Measurements from ENCODE around the gene PLCB1.

Gene PLCB1

DNA sequence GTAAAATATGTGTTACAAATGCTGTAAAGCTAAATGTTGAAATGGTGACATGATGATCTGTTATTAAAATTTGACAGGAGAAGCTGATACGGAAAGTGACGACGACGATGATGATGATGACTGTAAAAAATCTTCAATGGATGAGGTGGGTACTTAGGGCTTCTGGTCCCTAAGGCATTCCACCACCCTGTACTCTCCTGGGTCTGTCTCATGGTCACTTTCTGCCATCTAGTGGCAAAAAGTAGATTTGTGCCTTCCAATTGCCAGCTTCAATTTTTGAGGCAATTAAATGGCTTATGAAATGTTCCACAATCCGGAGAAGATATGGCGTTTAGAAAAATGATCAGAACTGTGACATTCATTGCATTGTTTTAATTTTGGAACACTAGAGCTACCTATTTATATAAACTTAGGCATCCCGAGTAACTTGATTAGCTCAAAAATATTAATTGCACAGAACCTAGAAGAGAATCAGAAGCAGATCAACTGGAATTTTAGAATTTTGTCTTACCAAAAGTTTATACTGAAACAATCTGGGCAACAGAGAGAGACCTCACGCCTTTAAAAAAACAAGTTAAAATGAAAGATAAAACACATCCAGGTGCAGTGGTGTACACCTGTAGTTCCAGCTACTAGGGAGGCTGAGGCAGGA, 590.3 kb downstream of the PLCB1 start:
- DNase-seq (ENCODE audit: low spot score): peak; percentile 79

DNA sequence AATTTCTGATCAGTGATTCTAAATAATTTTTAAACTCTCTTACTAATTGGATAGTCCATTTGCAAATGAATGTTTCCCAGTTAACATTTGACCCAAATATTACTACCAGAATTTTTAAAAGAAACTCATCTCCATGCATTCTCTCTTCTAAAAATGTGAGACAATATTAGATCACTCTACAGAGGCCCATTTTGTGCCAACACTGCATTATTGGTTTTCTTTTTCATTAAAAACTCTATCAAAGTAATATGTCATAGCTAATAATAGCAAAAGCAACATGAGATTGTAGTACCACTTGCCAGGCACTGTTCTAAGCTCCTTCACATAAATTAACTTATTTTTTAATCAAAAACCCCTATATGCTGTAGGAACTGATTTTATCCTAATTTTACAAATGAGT, 591.2 kb downstream of the PLCB1 start:
- no peak for DNase-seq (ENCODE audit: low spot score)

DNA sequence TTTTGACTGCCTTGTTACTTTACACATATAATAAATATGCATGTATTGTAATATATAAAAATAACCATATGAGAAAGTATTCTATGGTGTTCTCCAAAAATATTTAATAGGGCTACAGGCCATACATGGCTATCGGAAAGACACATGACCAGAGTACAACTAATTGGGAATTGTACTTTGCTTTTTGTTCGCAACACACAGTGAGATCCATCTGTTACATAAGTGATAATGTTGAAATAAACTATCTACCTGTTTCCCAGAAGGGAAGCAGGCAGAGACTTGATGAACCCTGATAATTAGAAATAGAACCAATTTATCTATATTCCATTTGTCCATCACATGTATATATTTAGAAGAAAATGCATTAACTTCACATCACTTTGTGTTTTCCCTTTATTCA, 592.8 kb downstream of the PLCB1 start:
- no peak for DNase-seq (ENCODE audit: low spot score)

DNA sequence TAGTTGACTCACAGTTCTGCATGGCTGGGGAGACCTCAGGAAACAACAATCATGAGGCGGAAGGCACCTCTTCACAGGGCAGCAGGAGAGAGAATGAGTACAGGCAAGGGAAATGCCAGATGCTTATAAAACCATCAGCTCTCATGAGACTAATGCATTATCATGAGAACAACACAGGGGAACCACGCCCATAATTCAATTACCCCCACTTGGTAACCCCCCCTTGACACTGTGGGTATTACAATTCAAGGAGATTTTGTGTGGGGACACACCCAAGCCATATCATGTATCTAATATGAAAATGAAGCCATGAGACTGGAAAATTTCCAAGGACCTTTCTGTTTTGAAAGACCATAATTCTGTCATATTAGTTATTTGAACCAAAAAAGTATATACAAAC, 594.4 kb downstream of the PLCB1 start:
- DNase-seq (ENCODE audit: low spot score): no peak

DNA sequence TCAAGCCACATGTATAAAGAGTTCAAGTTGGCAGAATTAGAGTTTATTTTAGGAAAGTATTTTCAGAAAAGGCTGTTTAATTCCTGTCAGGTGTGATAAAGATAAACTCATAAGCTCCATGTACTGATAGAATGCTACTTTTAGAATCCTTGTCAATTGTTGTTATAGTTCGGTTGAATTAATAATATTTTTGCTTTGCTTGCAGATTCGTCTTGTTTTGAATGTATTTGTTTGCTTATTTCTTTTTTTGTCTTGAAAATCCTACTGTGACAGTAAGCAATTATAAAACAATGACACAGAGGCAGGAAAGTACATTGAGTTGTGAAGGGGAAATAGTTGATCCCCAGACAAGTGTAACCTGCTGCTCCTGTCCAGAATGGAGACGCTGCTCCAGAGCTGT, 602.9 kb downstream of the PLCB1 start:
- no peak for DNase-seq (ENCODE audit: low spot score)

DNA sequence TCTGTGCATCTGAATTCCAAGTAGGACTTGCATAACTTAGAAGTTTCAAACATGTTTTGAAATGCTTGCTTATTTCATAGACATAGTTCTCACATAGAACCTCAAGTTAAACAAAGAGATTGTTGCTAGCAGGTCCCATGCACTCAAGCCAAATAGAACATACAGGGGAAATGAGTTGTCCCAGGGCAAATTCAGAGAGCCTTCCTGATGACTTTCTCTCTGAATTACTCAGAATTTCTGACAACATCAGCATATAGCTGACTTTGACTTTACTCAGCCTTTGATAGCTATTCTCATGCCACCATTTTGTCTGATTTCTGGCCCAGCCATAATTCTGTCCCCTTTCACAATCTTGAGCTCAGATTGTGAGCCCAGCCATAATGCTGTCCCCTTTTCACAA, 603.6 kb downstream of the PLCB1 start:
- peak; percentile 25 for DNase-seq (ENCODE audit: low spot score)

DNA sequence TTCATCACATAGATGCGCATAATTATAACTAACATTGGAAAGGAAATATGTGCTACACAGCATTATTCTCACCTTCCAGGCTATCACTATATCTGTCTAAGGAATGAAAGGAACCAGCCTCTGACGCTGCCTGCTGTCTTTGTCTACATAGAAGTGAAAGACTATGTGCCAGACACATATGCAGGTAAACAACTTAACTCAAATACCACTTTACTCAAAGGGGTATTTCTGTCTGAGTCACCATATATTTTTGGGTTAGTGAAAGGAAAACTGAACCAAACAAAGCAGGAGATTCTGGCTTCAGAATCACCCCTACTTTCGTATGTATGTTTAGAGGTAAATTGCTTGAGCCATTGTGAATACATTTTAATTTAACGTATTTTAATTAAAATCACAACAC, 608.2 kb downstream of the PLCB1 start:
- no peak for DNase-seq (ENCODE audit: low spot score)

DNA sequence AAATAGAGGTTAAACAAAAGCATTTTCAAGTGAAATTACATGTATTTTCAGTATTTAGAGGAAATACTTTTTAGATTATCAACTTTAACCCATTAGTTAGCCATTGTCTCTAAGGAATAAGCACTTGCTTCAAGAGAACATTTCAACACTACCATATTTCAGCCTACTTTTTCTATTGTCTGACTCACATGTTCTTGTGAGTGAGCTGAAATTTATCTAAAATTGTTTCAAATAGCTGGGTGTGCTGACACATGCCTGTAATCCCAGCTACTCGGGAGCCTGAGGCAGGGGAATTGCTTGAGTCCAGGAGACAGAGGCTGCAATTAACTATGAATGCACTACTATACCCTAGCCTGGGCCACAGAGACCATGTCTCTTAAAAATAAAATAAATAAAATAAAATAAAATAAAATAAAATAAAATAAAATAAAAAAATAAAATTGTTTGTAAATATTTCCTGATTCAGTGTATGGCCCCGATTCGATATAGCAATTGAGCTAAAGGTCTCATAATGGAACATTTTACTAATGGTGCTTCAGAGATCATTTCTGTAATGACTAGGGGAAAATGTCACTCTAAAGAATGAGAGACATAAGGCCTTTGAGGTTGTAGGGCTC, 612.3 kb downstream of the PLCB1 start:
- DNase-seq (ENCODE audit: low spot score): no peak

DNA sequence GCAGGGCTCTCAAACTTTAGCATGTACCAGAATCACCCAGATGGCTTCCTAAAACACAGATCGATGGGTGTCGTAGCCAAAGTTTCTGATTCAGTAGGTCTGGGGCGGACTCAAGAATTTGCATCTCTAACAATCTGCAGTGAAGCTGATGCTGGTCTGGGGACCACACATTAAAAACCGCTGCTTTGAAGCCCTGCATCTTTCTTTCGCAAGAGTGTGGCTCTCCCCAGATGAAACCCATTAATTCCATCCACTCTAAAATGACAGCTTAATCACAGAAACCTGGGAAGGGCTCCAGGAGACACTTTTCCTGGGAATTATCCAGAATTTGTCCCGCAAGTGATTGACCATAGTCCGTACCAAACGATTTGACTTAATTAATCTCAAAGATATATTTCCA, 617.0 kb downstream of the PLCB1 start:
- no peak for DNase-seq (ENCODE audit: low spot score)

DNA sequence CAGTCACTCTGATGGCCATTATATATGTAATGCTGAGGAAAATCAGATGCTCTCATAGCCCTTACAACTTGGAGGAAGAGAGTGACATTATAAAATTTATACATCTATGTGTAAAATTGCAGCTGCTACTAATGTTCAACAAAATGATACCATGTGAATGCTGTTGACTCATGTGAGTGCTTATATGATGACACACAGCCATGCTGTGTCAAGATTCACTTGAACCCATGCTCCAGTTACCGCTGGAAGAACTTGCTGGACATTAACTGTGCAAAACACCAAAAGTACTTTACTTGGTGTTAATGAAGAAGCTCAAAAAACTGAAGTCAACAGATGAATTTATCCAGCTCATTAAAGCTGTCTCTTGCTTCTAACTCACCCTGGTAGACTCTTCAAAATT, 617.9 kb downstream of the PLCB1 start:
- DNase-seq (ENCODE audit: low spot score): peak; percentile 36

DNA sequence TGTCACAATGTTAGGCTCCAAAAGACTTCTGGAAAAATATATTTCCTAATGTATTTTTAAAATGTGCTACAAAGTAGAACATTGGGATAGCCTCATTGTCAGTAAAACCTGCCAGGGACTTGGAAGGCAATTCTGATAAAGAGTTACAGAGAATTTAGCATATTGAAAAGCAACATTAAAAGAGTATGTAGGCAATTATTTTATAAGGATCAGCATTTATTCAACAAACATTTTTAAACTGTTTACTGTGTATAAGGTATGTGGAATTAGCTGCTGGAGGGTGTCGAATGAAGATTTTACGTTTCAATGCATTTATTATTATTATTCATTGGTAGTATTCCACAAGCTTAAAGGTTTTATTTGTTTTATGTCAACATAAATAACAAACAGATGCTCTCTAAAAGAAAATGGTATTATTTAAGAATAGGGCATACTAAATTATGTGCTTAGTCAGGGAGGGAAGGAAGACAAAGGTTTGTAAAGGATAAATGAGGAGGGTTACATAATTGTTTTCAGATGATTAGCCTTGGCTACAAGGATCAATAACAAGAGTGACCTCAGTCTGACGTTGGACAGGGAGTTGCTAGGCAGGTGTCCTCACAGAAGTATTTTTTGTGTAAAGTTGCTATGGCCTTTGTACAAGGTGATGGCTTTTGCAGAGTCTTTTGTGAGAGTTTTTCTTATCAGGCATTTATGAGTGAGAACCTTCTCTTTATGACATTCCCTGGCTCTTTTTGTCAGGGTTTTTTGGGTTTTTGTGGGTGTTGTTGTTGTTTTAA, 623.5 kb downstream of the PLCB1 start:
- no peak for DNase-seq (ENCODE audit: low spot score)

DNA sequence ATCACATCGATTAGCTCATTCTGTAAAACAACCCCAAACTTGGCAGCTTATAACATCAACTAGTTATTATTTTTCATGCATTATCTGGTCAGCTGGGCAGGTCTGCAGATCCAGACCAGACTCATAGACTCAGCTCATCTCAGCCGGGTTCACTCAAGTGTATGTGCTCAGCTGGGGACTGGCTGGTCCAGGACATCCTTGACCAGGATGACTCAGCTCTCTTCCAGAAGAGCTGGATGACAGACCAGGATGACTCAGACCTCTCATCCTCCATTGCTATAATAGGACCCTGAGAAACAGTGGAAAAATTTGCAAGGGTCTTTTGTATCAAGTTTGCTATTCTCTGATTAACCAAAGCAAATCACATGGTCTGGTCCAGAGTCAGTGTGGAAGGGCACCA, 624.3 kb downstream of the PLCB1 start:
- DNase-seq (ENCODE audit: low spot score): peak; percentile 58

DNA sequence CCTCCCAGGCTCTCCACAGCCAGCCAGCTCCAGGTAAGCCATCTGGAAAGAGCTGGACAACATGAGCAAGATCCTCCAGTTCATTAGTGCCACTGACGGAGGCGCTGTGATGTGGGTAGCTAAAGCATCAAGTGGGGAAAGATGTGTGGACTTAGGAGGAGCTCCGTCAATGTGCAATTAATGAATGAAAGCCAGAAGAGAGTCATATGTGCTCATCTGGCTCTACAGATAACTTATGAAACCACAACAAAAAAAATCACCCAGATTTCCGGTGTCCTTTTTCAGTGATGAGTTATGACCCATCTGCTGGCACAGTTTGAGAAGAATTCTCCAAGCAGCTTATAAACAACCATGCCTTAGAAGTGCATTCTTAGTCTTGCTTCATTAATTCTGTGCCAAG, 625.1 kb downstream of the PLCB1 start:
- no peak for DNase-seq (ENCODE audit: low spot score)

DNA sequence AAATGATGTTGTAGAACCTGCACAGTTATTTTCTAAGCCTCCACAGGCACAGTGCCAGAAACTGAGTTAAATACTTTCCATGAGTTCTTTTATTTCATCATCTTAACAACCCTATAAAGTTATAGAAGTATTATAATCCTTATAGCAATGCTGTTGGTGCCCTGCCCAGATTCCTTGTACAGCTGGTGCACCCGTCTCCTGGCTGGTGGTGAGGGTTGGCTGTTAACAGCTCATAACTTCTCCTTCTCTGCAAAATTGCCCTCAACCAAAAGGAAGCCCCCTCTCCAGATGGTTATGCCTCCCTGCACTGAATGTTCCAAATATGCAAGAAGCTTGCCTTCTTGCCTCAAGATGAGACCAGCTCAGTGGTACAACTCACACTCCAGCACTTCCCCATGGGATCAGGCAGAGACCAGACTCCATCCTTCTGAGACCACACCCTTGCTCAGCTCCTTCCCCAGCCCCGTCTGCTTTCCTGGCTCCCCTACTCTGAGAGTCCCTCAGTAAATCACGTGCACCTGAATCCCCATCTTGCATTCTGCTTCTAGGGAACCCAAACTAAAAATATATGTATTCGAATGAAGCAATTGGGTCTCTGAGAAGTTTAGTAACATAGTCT, 632.4 kb downstream of the PLCB1 start:
- DNase-seq (ENCODE audit: low spot score): no peak

DNA sequence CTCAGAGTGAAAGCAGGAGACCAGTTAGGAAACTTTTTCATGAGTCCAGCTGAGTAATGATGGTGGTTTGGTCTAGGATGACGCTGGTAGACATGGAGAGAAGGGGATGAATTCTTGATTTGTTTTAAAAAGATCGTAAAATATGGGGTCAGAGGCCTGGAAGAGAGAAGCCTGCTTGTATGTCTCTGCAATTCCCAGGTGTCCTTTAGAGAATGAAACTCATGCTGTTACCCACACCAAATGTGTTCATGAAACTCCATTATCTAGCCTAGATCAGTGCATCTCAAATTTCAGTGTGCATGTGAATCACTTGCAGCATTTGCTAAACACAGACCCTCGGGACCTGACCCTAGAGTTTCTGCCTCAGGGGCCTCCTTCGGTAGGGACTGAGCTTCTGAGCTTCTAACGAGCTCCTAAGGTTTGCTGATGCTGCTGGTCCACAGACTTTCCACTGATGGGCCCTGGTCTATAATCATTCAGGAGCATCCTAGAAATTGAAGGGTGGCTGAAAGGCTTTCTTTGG, 634.9 kb downstream of the PLCB1 start:
- no peak for DNase-seq (ENCODE audit: low spot score)

DNA sequence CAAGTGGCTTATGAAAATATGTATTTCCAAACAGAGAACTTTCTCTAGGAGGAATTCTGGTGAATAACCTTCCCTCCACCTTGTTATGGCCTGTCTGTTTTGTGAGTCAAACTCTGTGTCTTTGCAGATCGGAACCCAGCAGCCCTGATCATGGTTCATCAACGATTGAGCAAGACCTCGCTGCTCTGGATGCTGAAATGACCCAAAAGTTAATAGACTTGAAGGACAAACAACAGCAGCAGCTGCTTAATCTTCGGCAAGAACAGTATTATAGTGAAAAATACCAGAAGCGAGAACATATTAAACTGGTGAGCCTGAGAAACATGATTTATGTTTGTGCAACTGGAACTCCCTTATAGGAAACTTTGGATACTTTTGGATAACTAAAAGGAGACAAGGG, 642.3 kb downstream of the PLCB1 start:
- DNase-seq (ENCODE audit: low spot score): no peak

DNA sequence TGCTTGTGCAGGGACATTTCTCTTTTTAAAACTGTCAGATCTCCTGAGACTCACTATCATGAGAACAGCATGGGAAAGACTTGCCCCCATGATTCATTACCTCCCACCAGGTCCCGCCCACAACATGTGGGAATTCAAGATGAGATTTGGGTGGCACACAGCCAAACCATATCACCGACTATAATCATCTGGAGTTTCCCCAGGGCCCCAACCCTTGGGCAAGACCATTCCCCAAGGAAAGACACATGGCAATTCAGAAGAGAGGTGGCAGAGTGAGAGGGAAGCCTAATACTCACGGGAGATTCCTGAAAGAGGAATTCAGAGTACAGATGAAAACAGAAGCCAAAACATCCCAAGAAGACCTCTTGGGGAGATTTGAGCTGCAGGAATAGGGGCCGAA, 645.8 kb downstream of the PLCB1 start:
- no peak for DNase-seq (ENCODE audit: low spot score)

DNA sequence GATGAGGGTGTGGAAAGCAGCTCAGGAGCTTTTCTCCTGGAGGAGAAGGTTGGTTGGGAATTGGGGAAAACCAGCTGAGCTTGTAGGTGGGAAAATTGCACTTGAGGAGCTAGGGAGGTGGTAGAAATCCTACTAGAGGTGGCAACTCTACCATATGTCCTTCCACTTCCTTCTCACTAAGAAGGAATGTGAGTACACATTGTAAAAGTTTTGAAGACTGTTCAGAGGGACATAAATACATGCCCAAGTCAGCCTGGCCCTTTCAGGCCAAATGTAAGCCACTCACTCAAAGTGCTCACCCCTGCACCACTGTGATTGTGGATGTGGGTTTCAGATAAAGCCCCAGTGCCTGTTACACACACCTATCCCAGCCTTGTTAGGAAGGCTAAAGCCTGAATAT, 646.3 kb downstream of the PLCB1 start:
- no peak for DNase-seq (ENCODE audit: low spot score)

DNA sequence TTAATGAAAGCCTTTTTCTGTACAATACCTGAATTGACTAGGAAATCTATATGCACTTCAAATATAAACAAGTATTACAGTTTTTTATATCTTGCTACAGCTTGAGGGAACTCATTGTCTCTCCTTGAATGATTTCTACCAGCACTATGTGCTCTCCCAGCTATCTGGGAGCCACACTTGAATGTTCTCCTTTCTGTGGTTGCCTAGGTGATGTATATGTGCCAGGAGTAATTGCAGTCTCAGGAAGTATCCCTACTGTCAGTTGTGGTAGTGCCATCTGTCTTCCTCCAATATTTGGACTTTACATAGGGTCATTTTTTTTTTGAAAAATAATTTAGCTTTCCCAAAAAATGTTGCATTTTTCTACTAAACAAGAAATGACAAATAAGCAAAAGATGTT, 648.8 kb downstream of the PLCB1 start:
- DNase-seq (ENCODE audit: low spot score): no peak

DNA sequence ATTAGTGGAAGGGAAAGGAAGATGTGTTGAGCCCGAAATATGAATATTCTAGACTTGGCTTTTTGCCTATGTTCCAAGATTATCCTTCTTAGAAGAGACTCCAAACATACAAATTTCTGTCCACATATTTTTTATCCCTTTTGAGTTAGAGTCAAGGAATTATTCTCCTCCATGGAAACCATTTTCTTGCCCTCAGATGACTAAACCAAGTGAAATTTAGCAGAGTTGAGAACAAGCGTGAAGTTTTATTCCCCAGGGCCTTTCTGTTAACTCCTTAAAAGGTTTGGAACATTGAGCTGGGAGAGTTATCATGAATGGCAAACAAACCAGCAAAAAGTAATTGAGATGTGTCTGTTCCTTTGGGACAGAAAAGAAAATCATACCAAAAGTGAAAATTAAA, 650.7 kb downstream of the PLCB1 start:
- no peak for DNase-seq (ENCODE audit: low spot score)

DNA sequence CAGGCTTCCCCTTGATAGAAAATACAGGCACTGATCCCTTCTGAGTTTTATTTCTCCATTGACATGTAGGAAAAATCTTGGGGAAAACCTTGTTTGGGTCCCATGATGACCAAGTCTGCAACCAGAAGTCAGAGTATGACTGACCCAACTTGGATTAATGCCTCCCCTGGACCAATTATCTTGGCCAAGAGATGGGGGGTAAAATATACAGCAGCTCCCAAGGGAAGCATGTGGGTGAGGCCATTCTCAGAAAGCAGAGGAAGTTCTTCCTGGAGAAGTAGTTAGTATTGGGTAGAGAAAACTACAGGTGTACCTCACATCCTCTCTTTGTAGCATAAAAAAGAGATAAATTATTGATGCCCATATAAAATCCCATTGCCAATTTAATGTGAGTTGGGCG, 651.7 kb downstream of the PLCB1 start:
- no peak for DNase-seq (ENCODE audit: low spot score)

DNA sequence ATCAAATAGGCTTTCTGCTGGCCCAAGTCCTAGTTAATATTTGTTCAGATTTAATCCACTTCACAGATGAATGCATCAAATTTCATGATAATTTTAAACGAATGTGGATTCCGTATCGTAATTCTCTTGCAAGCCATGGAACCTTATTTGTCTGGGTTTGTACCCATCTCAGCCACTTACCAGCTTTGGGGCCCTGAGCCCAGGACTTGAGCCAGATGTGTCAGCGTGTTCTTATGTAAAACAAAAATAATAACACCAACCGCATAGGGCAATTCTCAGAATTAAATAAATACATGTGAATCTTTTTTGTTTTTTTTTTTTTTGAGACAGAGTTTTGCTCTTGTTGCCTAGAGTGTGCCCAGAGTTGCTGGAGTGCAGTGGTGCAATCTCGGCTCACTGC, 654.3 kb downstream of the PLCB1 start:
- no peak for DNase-seq (ENCODE audit: low spot score)

DNA sequence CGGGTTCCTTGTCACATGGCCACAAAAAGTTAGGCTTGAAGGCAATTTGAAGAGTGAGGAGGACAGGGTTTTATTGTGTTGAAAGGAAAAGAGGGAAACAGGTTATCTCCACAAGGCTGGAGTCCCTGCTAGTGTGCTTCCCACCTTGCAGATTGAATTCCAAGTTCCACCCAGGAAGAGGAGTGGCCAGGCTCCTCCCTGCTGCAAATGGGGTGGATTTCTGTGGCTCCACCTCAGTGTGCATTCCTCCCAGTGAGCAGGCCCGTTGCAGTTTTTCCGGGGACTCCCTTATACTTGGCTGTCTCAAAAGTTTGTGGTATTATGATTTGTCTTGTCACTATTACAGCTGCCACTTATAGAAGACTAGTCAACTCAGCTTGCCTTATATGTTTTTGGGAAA, 655.0 kb downstream of the PLCB1 start:
- DNase-seq (ENCODE audit: low spot score): no peak
